Right lobe of liver (tissue), 6 donors: Measurements from ENCODE around the gene PXK. TPM values are rescaled to one million over a fixed set of nuclear protein-coding genes. Genes with fewer than 3 reads are reported as not detected.
A peak's percentile ranks its signal among the peaks of the same experiment; 100 is the strongest.

ENCODE experiments used
- ATAC-seq, 4 donors: fragments of 200-7000 bp; cut with Tn5 transposase; one replicate each; pipeline ENCODE4 v1.9.1; 2020; ENCODE audit warnings: mild to moderate bottlenecking in 4 of 4, moderate library complexity in 4 of 4
- DNase-seq, 3 donors: peaks; one replicate each; pipeline ENCODE4 v3.0.0-alpha.2; 2020
- H3K27ac ChIP-seq, 3 donors: fragments of 200-600 bp; one replicate each; pipeline ENCODE4 v1.8.0; 2022
- H3K27me3 ChIP-seq, 2 donors: fragments of 200-600 bp; one replicate each; pipeline ENCODE4 v1.8.0; 2022
- H3K36me3 ChIP-seq, 4 donors: fragments of 200-600 bp; sonication (generic) in 1 of 4; one replicate each; pipeline versions ENCODE4 v1.5.1 to v1.8.0; 2017 to 2022; ENCODE audit warnings: control low read depth in 1 of 4
- H3K4me1 ChIP-seq, 4 donors: fragments of 200-600 bp; sonication (generic) in 1 of 4; one replicate each; pipeline versions ENCODE4 v1.5.1 to v1.8.0; 2017 to 2022; ENCODE audit warnings: control low read depth in 1 of 4
- H3K4me3 ChIP-seq, 3 donors: fragments of 200-600 bp; one replicate each; pipeline ENCODE4 v1.8.0; 2022
- H3K9me3 ChIP-seq, 4 donors: fragments of 200-600 bp; sonication (generic) in 1 of 4; one replicate each; pipeline versions ENCODE4 v1.5.1 to v1.8.0; 2017 to 2022; ENCODE audit warnings: control low read depth in 1 of 4
- CTCF ChIP-seq, 4 donors: fragments of 200-600 bp in 3 of 4; fragments of 450-650 bp in 1 of 4; IDR thresholded peaks; one replicate each; pipeline versions ENCODE4 v1.5.1 to v1.8.0; 2016 to 2022; ENCODE audit warnings: antibody characterized with exemption in 4 of 4, mild to moderate bottlenecking in 2 of 4
- POLR2A ChIP-seq: fragments of 450-650 bp; IDR thresholded peaks from one replicate; pipeline ENCODE4 v1.6.1; 2017; ENCODE audit warnings: antibody characterized with exemption, mild to moderate bottlenecking
- WGBS: methylation state at CpG from one replicate; pipeline ENCODE4 v1.1.6; 2018; ENCODE audit warnings: low coverage, low lambda C conversion rate; ENCODE audit not compliant: insufficient coverage; ENCODE audit errors: missing lambda C conversion rate; 5-methylcytosine and 5-hydroxymethylcytosine counted together
- intact Hi-C, 2 donors: fragments of 100-400 bp; cut with DNase I; formaldehyde crosslinking; loops; one replicate each; pipeline versions ENCODE4 v1.11.2 to v1.14.1; 2022
- total RNA-seq, 6 experiments: library from RNA; depleted of rRNA in 2 of 6; stranded (reverse); fragments of >200 nt in 2 of 6; fragmentation: NEBNext Ultra II Directional in 3 of 6; extraction: Animal tissue kit (Norgen Biotek cat#: 25700) in 3 of 6; gene quantifications; one replicate each; pipeline versions ENCODE4 v1.1.0 to v1.2.4, GENCODE V29; 2016 to 2023
- donor health status: DM: no; HTN: yes; CAD: no.
- donor health status: DM: no; HTN: no; CAD: no.
- donor health status: DM: no; HTN: no; CAD: no.
- donor health status: DM: no; HTN: yes; CAD: no.
- donor health status: DM: no; HTN: yes; CAD: no.

Gene PXK
- total RNA-seq, 6 experiments from 2014 or later, result 6.6 to 19.4 (median 9.6) TPM

- TF ChIP-seq CTCF (IDR thresholded peaks at IDR 0.05), result no peak
- no peak for TF ChIP-seq POLR2A
- Histone ChIP-seq H3K4me3 (no peak overlapping the region), H3K27ac (no peak overlapping the region), H3K4me1 (peaks cover 0 to 10% (median 0%) of the 10 kb centered on the region in 4 donors), H3K27me3 (no peaks in the 10 kb centered on the region), H3K9me3 (no peaks in the 10 kb centered on the region), H3K36me3 (no peaks in the 10 kb centered on the region)
- intact Hi-C loops, result no loop called here
- WGBS, result 53% methylated on average over 2 of the region's 4 CpGs
- ATAC-seq, result no peak
- no peak for DNase-seq
Observed at GRCh38 chr3:58383904-58384303, 51.2 kb downstream of the PXK start.

GRCh38 chr3:58384381-58385090, 51.8 kb downstream of the PXK start:
- TF ChIP-seq POLR2A (no peak), CTCF (IDR thresholded peaks at IDR 0.05) (no peak)
- 100% methylated on average over 2 of the region's 3 CpGs for WGBS
- ATAC-seq (no peak), DNase-seq (no peak)
- Histone ChIP-seq H3K4me1 (peaks cover 0 to 11% (median 0%) of the 10 kb centered on the region in 4 donors), H3K27me3 (no peaks in the 10 kb centered on the region), H3K36me3 (no peaks in the 10 kb centered on the region), H3K4me3 (no peak overlapping the region), H3K27ac (no peak overlapping the region), H3K9me3 (no peaks in the 10 kb centered on the region)
- intact Hi-C loops, result no loop called here

- WGBS, result no CpG with 5 or more reads among the region's 3 CpGs
Observed at GRCh38 chr3:58386626-58387365, 54.1 kb downstream of the PXK start.

More at GRCh38 chr3:58386626-58387365, 54.1 kb downstream of the PXK start:
- peak in 2 of 3 donors; percentile 27 to 57 for DNase-seq
- ATAC-seq, result peak; percentile 70 to 90 (median 74)
- intact Hi-C loops, result no loop called here
- Histone ChIP-seq H3K4me3 (no peak overlapping the region), H3K4me1 (peaks cover 0 to 11% (median 0%) of the 10 kb centered on the region in 4 donors), H3K27me3 (no peaks in the 10 kb centered on the region), H3K36me3 (no peaks in the 10 kb centered on the region), H3K27ac (peak overlapping the region; percentile 30 to 45 (median 30)), H3K9me3 (no peaks in the 10 kb centered on the region)
- TF ChIP-seq POLR2A, result peak; percentile 28
- no peak for TF ChIP-seq CTCF (IDR thresholded peaks at IDR 0.05)
